ENCODE data around the gene CENPN. TPM values are rescaled to one million over a fixed set of nuclear protein-coding genes. Genes with fewer than 3 reads are reported as not detected.

Gene CENPN
- total and polyA plus RNA-seq, 2 of the 13 experiments (the other 11 are each of a cell fraction or from before 2014, with no cell fraction given): 29.7 to 129 TPM

- TF ChIP-seq, protein P1, sequence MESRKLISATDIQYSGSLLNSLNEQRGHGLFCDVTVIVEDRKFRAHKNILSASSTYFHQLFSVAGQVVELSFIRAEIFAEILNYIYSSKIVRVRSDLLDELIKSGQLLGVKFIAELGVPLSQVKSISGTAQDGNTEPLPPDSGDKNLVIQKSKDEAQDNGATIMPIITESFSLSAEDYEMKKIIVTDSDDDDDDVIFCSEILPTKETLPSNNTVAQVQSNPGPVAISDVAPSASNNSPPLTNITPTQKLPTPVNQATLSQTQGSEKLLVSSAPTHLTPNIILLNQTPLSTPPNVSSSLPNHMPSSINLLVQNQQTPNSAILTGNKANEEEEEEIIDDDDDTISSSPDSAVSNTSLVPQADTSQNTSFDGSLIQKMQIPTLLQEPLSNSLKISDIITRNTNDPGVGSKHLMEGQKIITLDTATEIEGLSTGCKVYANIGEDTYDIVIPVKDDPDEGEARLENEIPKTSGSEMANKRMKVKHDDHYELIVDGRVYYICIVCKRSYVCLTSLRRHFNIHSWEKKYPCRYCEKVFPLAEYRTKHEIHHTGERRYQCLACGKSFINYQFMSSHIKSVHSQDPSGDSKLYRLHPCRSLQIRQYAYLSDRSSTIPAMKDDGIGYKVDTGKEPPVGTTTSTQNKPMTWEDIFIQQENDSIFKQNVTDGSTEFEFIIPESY (CRISPR knock-in tag; IDR thresholded peaks at IDR 0.05): no peak
- TF ChIP-seq ZC3H13 (CRISPR knock-in tag; IDR thresholded peaks at IDR 0.05): no peak
- TF ChIP-seq NFYC (CRISPR knock-in tag; IDR thresholded peaks at IDR 0.05): no peak
- 0 out of 2 replicates have a peak, but pooled peaks have one; percentile 19 for TF ChIP-seq ZNF138 (CRISPR knock-in tag; IDR thresholded peaks at IDR 0.05; ENCODE audit: low read depth)
- peak in 1 of 2 experiments; percentile 73; a peak in 1 of 4 replicates for TF ChIP-seq POLR2A (IDR thresholded peaks at IDR 0.05; ENCODE audit: insufficient read depth in 1 of 2, low read depth in 2 of 2, low read length in 2 of 2)
- TF ChIP-seq ZNF639 (CRISPR knock-in tag; conservative IDR thresholded peaks at IDR 0.05): 0 out of 2 replicates have a peak, but pooled peaks have one; percentile 35
- TF ChIP-seq, protein P2, sequence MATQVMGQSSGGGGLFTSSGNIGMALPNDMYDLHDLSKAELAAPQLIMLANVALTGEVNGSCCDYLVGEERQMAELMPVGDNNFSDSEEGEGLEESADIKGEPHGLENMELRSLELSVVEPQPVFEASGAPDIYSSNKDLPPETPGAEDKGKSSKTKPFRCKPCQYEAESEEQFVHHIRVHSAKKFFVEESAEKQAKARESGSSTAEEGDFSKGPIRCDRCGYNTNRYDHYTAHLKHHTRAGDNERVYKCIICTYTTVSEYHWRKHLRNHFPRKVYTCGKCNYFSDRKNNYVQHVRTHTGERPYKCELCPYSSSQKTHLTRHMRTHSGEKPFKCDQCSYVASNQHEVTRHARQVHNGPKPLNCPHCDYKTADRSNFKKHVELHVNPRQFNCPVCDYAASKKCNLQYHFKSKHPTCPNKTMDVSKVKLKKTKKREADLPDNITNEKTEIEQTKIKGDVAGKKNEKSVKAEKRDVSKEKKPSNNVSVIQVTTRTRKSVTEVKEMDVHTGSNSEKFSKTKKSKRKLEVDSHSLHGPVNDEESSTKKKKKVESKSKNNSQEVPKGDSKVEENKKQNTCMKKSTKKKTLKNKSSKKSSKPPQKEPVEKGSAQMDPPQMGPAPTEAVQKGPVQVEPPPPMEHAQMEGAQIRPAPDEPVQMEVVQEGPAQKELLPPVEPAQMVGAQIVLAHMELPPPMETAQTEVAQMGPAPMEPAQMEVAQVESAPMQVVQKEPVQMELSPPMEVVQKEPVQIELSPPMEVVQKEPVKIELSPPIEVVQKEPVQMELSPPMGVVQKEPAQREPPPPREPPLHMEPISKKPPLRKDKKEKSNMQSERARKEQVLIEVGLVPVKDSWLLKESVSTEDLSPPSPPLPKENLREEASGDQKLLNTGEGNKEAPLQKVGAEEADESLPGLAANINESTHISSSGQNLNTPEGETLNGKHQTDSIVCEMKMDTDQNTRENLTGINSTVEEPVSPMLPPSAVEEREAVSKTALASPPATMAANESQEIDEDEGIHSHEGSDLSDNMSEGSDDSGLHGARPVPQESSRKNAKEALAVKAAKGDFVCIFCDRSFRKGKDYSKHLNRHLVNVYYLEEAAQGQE (IDR thresholded peaks at IDR 0.05; ENCODE audit: borderline replicate concordance in 1 of 2, low read depth in 1 of 2, low read length in 2 of 2): no peak
- no peak for TF ChIP-seq FOXA3 (CRISPR knock-in tag; IDR thresholded peaks at IDR 0.05)
- no peak for TF ChIP-seq ZNF839 (CRISPR knock-in tag; IDR thresholded peaks at IDR 0.05; ENCODE audit: borderline replicate concordance)
- no peak for TF ChIP-seq ARNT2 (CRISPR knock-in tag; IDR thresholded peaks at IDR 0.05; ENCODE audit: low read depth)
- TF ChIP-seq, protein P3, sequence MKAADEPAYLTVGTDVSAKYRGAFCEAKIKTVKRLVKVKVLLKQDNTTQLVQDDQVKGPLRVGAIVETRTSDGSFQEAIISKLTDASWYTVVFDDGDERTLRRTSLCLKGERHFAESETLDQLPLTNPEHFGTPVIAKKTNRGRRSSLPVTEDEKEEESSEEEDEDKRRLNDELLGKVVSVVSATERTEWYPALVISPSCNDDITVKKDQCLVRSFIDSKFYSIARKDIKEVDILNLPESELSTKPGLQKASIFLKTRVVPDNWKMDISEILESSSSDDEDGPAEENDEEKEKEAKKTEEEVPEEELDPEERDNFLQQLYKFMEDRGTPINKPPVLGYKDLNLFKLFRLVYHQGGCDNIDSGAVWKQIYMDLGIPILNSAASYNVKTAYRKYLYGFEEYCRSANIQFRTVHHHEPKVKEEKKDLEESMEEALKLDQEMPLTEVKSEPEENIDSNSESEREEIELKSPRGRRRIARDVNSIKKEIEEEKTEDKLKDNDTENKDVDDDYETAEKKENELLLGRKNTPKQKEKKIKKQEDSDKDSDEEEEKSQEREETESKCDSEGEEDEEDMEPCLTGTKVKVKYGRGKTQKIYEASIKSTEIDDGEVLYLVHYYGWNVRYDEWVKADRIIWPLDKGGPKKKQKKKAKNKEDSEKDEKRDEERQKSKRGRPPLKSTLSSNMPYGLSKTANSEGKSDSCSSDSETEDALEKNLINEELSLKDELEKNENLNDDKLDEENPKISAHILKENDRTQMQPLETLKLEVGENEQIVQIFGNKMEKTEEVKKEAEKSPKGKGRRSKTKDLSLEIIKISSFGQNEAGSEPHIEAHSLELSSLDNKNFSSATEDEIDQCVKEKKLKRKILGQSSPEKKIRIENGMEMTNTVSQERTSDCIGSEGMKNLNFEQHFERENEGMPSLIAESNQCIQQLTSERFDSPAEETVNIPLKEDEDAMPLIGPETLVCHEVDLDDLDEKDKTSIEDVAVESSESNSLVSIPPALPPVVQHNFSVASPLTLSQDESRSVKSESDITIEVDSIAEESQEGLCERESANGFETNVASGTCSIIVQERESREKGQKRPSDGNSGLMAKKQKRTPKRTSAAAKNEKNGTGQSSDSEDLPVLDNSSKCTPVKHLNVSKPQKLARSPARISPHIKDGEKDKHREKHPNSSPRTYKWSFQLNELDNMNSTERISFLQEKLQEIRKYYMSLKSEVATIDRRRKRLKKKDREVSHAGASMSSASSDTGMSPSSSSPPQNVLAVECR (CRISPR knock-in tag; IDR thresholded peaks at IDR 0.05; ENCODE audit: borderline replicate concordance): peak; percentile 92; the same call in 1 of the 2 replicates
- peak; percentile 51; the same call in 1 of the 2 replicates for TF ChIP-seq ZNF33A (CRISPR knock-in tag; IDR thresholded peaks at IDR 0.05; ENCODE audit: borderline replicate concordance)
- no peak for TF ChIP-seq CREB1 (IDR thresholded peaks at IDR 0.05)
- TF ChIP-seq CREB1 (CRISPR knock-in tag; IDR thresholded peaks at IDR 0.05): no peak
- no peak for TF ChIP-seq IKZF5 (CRISPR knock-in tag; IDR thresholded peaks at IDR 0.05)
These were observed 702 bp upstream of the CENPN start (continued) for GRCh38 chr16:81006211-81006812.

Measured in HepG2 (cell line).